ENCODE data around the gene EXO5.

- TF ChIP-seq POLR2A (IDR thresholded peaks at IDR 0.05) (no peak), CTCF (IDR thresholded peaks at IDR 0.05) (no peak)
Measured at GRCh38 chr1:40478276-40478675, 30.3 kb upstream of the EXO5 start.

All from thyroid gland (tissue), 4 donors.